DOHH2 (cell line): ENCODE data around the gene WFDC1.

Experiments
- H3F3A ChIP-seq: fragments of 200-600 bp; sonication (generic), shearing (Covaris generic); 2 replicates; pipeline ENCODE4 v1.6.0; 2016; ENCODE audit warnings: antibody characterized with exemption, mild to moderate bottlenecking; ENCODE audit not compliant: control insufficient read depth, insufficient read depth
- H3K27ac ChIP-seq: fragments of 200-600 bp; sonication (generic); 2 replicates; pipeline ENCODE4 v1.5.1; 2014; ENCODE audit warnings: low read depth, mild to moderate bottlenecking, low read length, moderate library complexity
- H3K27me3 ChIP-seq: fragments of 200-600 bp; sonication (generic); 2 replicates; pipeline ENCODE4 v1.6.1; 2014; ENCODE audit warnings: mild to moderate bottlenecking, low read length, mixed read lengths; ENCODE audit not compliant: control insufficient read depth
- H3K36me3 ChIP-seq: fragments of 200-600 bp; sonication (generic); 2 replicates; pipeline ENCODE4 v1.6.1; 2014; ENCODE audit warnings: mild to moderate bottlenecking, low read length, moderate library complexity, mixed read lengths; ENCODE audit not compliant: control insufficient read depth
- H3K4me1 ChIP-seq: fragments of 200-600 bp; sonication (generic); 2 replicates; pipeline ENCODE4 v1.6.1; 2014; ENCODE audit warnings: mild to moderate bottlenecking, low read length, mixed read lengths; ENCODE audit not compliant: control insufficient read depth
- H3K4me2 ChIP-seq: fragments of 200-600 bp; sonication (generic); 2 replicates; pipeline ENCODE4 v1.6.0; 2014; ENCODE audit warnings: mild to moderate bottlenecking, low read length, moderate library complexity
- H3K4me3 ChIP-seq: fragments of 200-600 bp; sonication (generic); 2 replicates; pipeline ENCODE4 v1.5.1; 2014; ENCODE audit warnings: mild to moderate bottlenecking, low read length, mixed read lengths
- H3K79me2 ChIP-seq: fragments of 200-600 bp; sonication (generic); 2 replicates; pipeline ENCODE4 v1.6.1; 2014; ENCODE audit warnings: mild to moderate bottlenecking, low read length, mixed read lengths; ENCODE audit not compliant: control insufficient read depth
- H3K9me2 ChIP-seq: fragments of 200-600 bp; sonication (generic); replicated peaks from 2 replicates; pipeline ENCODE4 v1.6.1; 2014; ENCODE audit warnings: mild to moderate bottlenecking, low read length, mixed read lengths; ENCODE audit not compliant: control insufficient read depth
- H3K9me3 ChIP-seq: fragments of 200-600 bp; sonication (generic); 2 replicates; pipeline ENCODE4 v1.6.1; 2014; ENCODE audit warnings: antibody characterized with exemption, low read length, mixed read lengths; ENCODE audit not compliant: control insufficient read depth, insufficient read depth
- H4K20me1 ChIP-seq: fragments of 200-600 bp; sonication (generic); 2 replicates; pipeline ENCODE4 v1.6.0; 2014; ENCODE audit warnings: low read depth, mild to moderate bottlenecking, antibody characterized with exemption, low read length, moderate library complexity; ENCODE audit not compliant: control insufficient read depth, insufficient read depth
- EZH2phosphoT487 ChIP-seq: fragments of 200-600 bp; sonication (generic); IDR thresholded peaks from 2 replicates; pipeline ENCODE4 v1.6.1; 2017; ENCODE audit warnings: borderline replicate concordance, mild to moderate bottlenecking, antibody characterized with exemption, low read length, moderate library complexity, mixed read lengths
- TF ChIP-seq, protein P1 (sequence below): fragments of 200-600 bp; sonication (generic); IDR thresholded peaks from one replicate; pipeline ENCODE4 v1.5.1; 2014; ENCODE audit warnings: antibody characterized with exemption, mild to moderate bottlenecking, low read depth, low read length; ENCODE audit not compliant: poor library complexity, severe bottlenecking

WFDC1 gene

DNA sequence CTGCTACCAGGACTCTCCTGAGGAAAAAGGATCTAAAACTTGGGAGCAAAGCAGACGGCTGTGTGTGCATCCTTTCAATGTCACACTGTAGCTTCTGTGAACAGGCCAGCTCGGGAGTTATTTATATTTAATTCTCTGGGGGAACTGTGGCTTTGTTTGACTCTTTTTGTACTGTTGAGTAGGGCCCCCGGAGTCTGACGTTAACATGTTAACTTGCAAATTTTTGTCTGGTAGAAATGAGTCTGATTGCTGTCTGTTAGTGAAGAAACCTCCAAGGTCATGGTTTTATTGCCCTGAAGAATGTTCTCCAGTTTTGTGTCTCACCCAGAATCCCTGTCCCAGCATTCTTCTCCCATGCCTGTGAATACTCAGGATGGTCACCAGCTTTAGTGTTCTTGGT lies 40.6 kb upstream of the WFDC1 start:
- Histone ChIP-seq H3K27ac (peak overlapping the region; percentile 13; the same call in 1 of the 2 replicates), H3K4me3 (peak overlapping the region; percentile 23), H3F3A (no peaks in the 10 kb centered on the region), H3K36me3 (no peaks in the 10 kb centered on the region), H3K9me3 (no peaks in the 10 kb centered on the region), H4K20me1 (no peaks in the 10 kb centered on the region), H3K4me2 (peak overlapping the region; percentile 53), H3K9me2 (no peaks in the 10 kb centered on the region), H3K4me1 (peaks cover 25% of the 10 kb centered on the region), H3K79me2 (no peaks in the 10 kb centered on the region), H3K27me3 (peaks cover 3% of the 10 kb centered on the region; the same call in 1 of the 2 replicates)
- TF ChIP-seq, protein P1, sequence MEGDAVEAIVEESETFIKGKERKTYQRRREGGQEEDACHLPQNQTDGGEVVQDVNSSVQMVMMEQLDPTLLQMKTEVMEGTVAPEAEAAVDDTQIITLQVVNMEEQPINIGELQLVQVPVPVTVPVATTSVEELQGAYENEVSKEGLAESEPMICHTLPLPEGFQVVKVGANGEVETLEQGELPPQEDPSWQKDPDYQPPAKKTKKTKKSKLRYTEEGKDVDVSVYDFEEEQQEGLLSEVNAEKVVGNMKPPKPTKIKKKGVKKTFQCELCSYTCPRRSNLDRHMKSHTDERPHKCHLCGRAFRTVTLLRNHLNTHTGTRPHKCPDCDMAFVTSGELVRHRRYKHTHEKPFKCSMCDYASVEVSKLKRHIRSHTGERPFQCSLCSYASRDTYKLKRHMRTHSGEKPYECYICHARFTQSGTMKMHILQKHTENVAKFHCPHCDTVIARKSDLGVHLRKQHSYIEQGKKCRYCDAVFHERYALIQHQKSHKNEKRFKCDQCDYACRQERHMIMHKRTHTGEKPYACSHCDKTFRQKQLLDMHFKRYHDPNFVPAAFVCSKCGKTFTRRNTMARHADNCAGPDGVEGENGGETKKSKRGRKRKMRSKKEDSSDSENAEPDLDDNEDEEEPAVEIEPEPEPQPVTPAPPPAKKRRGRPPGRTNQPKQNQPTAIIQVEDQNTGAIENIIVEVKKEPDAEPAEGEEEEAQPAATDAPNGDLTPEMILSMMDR = no peak
- TF ChIP-seq EZH2phosphoT487 = no peak

DNA sequence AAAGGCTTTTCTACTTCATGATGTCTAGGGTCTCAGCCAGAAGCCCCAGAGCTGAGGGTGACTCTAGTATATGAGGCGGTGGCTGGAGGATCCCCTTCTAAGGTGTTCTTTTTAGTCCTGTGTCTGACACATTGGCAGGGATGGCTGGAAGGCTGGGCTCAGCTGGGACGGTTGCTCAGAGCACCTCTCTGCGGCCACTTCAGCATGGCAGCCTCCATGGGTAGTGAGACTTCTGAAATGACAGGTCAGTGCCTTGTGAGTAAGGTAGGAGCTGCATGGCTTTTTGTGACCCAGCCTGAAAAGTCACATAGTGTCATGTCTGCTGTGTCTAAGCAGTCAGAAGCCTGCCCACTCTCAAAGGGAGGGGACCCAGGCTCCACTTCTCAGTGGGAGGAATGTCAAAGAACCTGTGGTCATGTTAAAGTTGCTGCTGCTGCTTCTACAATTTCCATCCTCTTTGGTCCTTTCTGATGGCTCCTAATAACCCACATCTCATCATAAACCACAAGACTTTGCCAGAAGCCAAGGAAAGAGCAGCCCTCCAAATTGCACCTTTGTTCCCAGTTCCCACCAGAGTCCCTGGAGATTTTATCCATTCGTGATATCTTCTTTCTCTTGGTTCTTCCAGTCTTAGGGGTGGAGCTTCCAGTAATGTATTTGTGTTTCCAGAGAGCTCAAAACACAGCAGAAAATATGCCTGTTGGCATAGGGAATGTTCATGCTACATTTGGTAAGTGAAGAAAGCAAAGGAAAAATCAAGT lies 39.4 kb upstream of the WFDC1 start:
- peaks cover 25% of the 10 kb centered on the region for H3K4me1 ChIP-seq
- H4K20me1 ChIP-seq = no peaks in the 10 kb centered on the region
- H3K27ac ChIP-seq = no peak overlapping the region
- H3K4me3 ChIP-seq = no peak overlapping the region
- H3K9me2 ChIP-seq = no peaks in the 10 kb centered on the region
- no peaks in the 10 kb centered on the region for H3F3A ChIP-seq
- H3K36me3 ChIP-seq = no peaks in the 10 kb centered on the region
- no peaks in the 10 kb centered on the region for H3K9me3 ChIP-seq
- H3K27me3 ChIP-seq = peaks cover 3% of the 10 kb centered on the region; the same call in 1 of the 2 replicates
- H3K4me2 ChIP-seq = no peak overlapping the region
- TF ChIP-seq, protein P1 = no peak
- no peak for TF ChIP-seq EZH2phosphoT487
- H3K79me2 ChIP-seq = no peaks in the 10 kb centered on the region

DNA sequence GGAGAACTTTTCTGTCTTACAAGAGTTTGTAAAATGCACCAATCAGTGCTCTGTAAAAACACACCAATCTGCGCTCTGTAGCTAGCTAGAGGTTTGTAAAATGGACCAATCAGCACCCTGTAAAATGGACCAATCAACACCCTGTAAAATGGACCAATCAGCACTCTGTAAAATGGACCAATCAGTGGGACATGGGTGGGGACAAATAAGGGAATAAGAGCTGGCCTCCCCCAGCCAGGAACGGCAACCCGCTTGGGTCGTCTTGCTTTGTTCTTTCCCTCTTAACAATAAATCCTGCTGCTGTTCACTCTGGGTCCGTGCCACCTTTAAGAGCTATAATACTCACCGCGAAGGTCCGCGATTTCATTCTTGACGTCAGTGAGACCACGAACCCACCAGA lies 36.4 kb upstream of the WFDC1 start:
- Histone ChIP-seq H3K79me2 (no peaks in the 10 kb centered on the region), H3K9me2 (no peaks in the 10 kb centered on the region), H3K4me3 (no peak overlapping the region), H3K4me1 (peaks cover 20% of the 10 kb centered on the region), H3K9me3 (no peaks in the 10 kb centered on the region), H3K27ac (no peak overlapping the region), H3K27me3 (peaks cover 3% of the 10 kb centered on the region; the same call in 1 of the 2 replicates), H3F3A (no peaks in the 10 kb centered on the region), H3K36me3 (no peaks in the 10 kb centered on the region), H4K20me1 (no peaks in the 10 kb centered on the region), H3K4me2 (no peak overlapping the region)
- TF ChIP-seq EZH2phosphoT487 = no peak
- TF ChIP-seq, protein P1 = no peak
